HUES6 (cell line): ENCODE measurements around the gene PGM3.

Source experiments
- H3K27ac ChIP-seq: 2 replicates; pipeline ENCODE4 v1.7.0; 2013; ENCODE audit warnings: low read depth, mild to moderate bottlenecking, low read length, inconsistent platforms
- H3K27me3 ChIP-seq: 2 replicates; pipeline ENCODE4 v1.6.1; 2013; ENCODE audit warnings: low read length; ENCODE audit not compliant: control insufficient read depth, insufficient read depth
- H3K36me3 ChIP-seq: 2 replicates; pipeline ENCODE4 v1.6.1; 2013; ENCODE audit warnings: low read length; ENCODE audit not compliant: control insufficient read depth, insufficient read depth
- H3K4me1 ChIP-seq: 2 replicates; pipeline ENCODE4 v1.6.1; 2013; ENCODE audit warnings: low read length; ENCODE audit not compliant: control insufficient read depth, insufficient read depth
- H3K4me3 ChIP-seq: 2 replicates; pipeline ENCODE4 v1.5.1; 2013; ENCODE audit warnings: low read depth, low read length
- H3K9ac ChIP-seq: one replicate; pipeline ENCODE4 v1.6.1; 2013; ENCODE audit warnings: mild to moderate bottlenecking, low read length
- H3K9me3 ChIP-seq: 2 replicates; pipeline ENCODE4 v1.6.1; 2013; ENCODE audit warnings: low read depth, low read length; ENCODE audit not compliant: control insufficient read depth, insufficient read depth

The PGM3 gene

DNA sequence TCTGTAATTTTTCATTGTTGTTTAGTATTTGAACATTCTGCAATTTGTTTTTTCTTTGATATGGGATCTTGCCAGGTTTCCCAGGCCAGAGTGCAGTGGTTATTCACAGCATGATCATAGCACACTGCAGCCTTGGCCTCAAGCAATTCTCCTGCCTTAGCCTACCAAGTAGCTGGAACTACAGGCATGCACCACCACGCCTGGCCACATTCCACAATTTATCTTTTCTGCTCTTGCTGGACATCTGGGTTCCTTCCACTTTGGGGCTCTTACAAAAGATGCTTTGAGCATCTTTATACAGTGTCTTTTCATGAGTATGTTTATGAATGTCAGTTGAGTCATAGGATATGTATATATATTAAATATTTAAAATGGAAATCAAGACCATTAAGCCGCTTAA is 42.0 kb downstream of the PGM3 start:
- H3K27ac ChIP-seq, result no peak overlapping the region
- H3K4me1 ChIP-seq, result no peaks in the 10 kb centered on the region
- H3K9ac ChIP-seq, result no peak overlapping the region
- H3K9me3 ChIP-seq, result no peaks in the 10 kb centered on the region
- no peaks in the 10 kb centered on the region for H3K27me3 ChIP-seq
- no peak overlapping the region for H3K4me3 ChIP-seq
- H3K36me3 ChIP-seq, result peaks cover 40% of the 10 kb centered on the region

DNA sequence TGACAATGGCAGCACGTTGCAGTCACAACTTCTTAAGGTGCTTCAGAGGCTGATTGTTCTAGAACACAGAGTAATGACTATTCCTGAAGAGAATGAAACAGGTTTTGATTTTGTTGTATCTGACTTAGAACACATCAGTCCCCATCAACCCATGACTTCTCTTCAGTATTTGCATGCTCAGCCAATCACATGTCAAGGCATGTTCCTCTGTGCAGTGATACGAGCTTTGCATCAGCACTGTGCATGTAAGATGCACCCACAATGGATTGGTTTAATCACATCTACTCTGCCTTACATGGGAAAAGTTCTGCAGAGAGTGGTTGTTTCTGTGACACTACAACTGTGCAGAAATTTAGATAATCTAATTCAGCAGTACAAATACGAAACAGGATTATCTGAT is 54.3 kb downstream of the PGM3 start:
- no peak overlapping the region for H3K4me3 ChIP-seq
- no peaks in the 10 kb centered on the region for H3K4me1 ChIP-seq
- H3K27me3 ChIP-seq, result no peaks in the 10 kb centered on the region
- peaks cover 31% of the 10 kb centered on the region for H3K36me3 ChIP-seq
- no peak overlapping the region for H3K9ac ChIP-seq
- no peak overlapping the region for H3K27ac ChIP-seq
- H3K9me3 ChIP-seq, result no peaks in the 10 kb centered on the region

DNA sequence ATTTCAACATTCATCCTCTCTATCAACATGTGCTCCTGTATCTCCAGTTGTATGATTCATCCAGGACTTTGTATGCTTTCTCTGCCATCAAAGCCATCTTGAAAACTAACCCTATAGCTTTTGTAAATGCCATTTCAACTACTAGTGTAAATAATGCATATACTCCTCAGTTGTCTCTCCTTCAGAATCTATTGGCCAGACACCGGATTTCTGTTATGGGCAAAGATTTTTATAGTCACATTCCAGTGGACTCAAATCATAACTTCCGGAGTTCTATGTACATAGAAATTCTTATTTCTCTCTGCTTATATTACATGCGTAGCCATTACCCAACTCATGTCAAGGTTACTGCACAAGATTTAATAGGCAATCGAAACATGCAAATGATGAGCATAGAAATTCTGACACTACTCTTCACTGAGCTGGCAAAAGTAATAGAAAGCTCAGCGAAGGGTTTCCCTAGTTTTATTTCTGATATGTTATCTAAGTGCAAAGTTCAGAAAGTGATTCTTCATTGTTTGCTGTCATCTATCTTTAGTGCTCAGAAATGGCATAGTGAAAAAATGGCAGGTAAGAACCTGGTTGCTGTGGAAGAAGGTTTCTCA is 54.8 kb downstream of the PGM3 start:
- no peaks in the 10 kb centered on the region for H3K4me1 ChIP-seq
- no peak overlapping the region for H3K4me3 ChIP-seq
- H3K36me3 ChIP-seq, result peaks cover 28% of the 10 kb centered on the region
- no peak overlapping the region for H3K27ac ChIP-seq
- no peaks in the 10 kb centered on the region for H3K9me3 ChIP-seq
- H3K27me3 ChIP-seq, result no peaks in the 10 kb centered on the region
- H3K9ac ChIP-seq, result no peak overlapping the region

DNA sequence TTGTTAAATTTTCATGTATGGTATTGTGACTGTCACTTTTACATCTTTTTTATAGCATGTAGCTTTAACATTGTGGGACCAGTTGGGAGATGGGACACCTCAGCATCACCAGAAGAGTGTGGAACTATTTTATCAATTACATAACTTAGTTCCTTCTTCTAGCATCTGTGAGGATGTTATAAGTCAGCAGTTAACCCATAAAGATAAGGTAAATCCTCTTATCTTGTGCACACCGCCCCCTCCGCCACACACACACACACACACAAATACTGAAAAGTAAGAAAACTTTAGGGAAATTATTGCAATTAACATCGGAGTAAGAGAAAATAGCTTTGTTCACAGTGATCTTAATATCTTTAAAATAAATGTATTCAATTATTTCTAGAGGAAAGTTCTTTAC is 60.9 kb downstream of the PGM3 start:
- Histone ChIP-seq H3K4me3 (no peak overlapping the region), H3K4me1 (no peaks in the 10 kb centered on the region), H3K9ac (no peak overlapping the region), H3K36me3 (peaks cover 49% of the 10 kb centered on the region), H3K27ac (no peak overlapping the region), H3K9me3 (no peaks in the 10 kb centered on the region), H3K27me3 (no peaks in the 10 kb centered on the region)

DNA sequence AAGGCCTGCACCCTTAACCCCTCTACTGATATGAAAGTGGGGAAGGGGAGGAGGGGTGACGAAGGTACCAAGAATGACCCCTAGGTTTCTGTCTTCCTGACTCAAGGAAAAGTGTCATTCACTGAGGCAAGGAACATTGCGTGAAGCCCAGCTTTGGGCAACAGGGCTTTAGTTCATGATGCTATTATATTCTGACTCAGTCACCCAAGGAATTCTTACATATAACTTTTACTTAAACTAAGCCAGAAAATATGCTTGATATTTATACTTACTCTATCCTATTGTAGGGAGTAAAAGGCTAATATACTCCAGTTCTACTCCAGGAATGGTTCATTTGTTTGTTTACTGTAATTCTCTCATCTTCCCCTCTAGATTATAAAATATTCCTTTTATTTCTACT is 65.1 kb downstream of the PGM3 start:
- Histone ChIP-seq H3K36me3 (peaks cover 64% of the 10 kb centered on the region), H3K4me3 (no peak overlapping the region), H3K4me1 (peaks cover 11% of the 10 kb centered on the region), H3K27me3 (no peaks in the 10 kb centered on the region), H3K9me3 (no peaks in the 10 kb centered on the region), H3K9ac (no peak overlapping the region), H3K27ac (no peak overlapping the region)

DNA sequence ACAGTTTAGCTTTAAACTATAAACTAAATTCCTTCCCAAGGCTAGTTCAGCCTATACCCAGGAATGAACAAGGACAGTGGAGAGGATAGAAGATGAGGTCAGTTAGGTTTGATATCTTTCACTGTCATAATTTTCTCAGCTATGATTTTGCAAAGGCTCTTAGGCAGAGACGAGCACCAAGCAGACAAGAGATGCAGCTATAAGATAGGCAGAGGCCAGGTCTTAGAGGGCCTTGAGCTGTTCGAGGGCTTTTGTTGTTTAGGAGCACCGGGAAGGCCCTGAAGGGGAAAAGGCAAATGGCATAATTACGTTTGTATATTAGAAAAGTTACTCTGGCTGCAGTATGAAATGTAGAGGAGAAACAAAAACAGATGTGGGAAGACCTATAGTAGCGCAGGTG is 65.8 kb downstream of the PGM3 start:
- H3K27me3 ChIP-seq, result no peaks in the 10 kb centered on the region
- no peak overlapping the region for H3K27ac ChIP-seq
- no peak overlapping the region for H3K4me3 ChIP-seq
- peaks cover 63% of the 10 kb centered on the region for H3K36me3 ChIP-seq
- H3K9me3 ChIP-seq, result no peaks in the 10 kb centered on the region
- no peak overlapping the region for H3K9ac ChIP-seq
- peaks cover 11% of the 10 kb centered on the region for H3K4me1 ChIP-seq

DNA sequence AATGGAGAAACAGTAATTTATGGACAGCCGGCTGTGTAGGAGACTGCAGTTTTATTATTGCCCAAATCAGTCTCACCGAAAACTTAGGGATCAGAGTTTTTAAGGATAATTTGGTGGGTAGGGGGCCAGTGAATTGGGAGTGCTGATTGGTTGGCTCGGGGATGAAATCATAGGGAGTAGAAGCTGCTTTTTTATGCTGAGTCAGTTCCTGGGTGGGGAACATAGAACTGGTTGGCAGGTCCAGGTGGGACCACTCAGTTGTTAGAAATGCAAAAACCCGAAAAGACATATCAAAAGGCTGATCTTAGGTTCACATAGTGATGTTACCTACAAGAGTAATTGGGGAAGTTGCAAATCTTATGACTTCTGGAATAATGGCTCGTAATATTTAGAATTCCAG is 66.3 kb downstream of the PGM3 start:
- H3K27me3 ChIP-seq, result no peaks in the 10 kb centered on the region
- H3K9ac ChIP-seq, result no peak overlapping the region
- peaks cover 61% of the 10 kb centered on the region for H3K36me3 ChIP-seq
- H3K27ac ChIP-seq, result peak overlapping the region; percentile 38; the same call in 1 of the 2 replicates
- H3K9me3 ChIP-seq, result no peaks in the 10 kb centered on the region
- H3K4me3 ChIP-seq, result no peak overlapping the region
- H3K4me1 ChIP-seq, result peaks cover 11% of the 10 kb centered on the region

DNA sequence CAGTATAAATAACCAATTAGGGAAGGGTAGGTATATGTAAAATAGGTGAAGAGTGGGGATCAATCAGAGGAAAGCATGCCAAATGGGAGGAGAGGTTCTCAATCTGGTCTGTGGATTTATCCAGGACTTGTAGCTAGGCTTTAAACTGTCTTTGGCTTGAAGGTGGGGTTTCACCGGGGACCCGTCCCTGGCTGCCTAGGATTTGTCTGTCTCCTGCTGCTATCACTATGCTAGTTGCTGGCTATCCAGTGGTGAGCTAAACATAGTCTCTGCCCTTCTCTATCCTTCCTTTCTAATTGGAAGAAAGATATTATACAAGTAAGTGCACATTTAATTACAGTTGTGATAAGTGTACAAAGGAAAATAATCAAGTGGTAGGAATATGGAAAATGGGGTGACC is 66.8 kb downstream of the PGM3 start:
- H3K9me3 ChIP-seq, result no peaks in the 10 kb centered on the region
- no peaks in the 10 kb centered on the region for H3K27me3 ChIP-seq
- no peak overlapping the region for H3K4me3 ChIP-seq
- peaks cover 11% of the 10 kb centered on the region for H3K4me1 ChIP-seq
- no peak overlapping the region for H3K9ac ChIP-seq
- H3K27ac ChIP-seq, result peak overlapping the region; percentile 38; the same call in 1 of the 2 replicates
- H3K36me3 ChIP-seq, result peaks cover 58% of the 10 kb centered on the region

DNA sequence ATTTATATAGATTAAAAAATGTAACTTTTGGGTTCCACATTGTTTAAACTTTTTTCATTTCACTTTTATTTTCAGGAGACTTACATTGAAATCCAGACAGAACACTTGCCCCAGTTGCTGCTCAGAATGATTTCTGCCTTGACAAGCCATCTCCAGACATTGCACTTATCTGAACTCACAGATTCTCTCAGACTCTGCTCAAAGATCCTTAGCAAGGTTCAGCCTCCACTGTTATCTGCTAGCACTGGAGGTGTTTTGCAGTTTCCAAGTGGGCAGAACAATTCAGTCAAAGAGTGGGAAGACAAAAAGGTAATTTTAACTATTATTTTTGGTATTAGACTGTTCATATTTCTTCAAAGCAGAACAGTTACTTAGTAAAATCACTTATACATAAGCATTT is 67.6 kb downstream of the PGM3 start:
- peaks cover 59% of the 10 kb centered on the region for H3K36me3 ChIP-seq
- H3K4me3 ChIP-seq, result no peak overlapping the region
- no peak overlapping the region for H3K27ac ChIP-seq
- H3K9ac ChIP-seq, result no peak overlapping the region
- no peaks in the 10 kb centered on the region for H3K27me3 ChIP-seq
- peaks cover 11% of the 10 kb centered on the region for H3K4me1 ChIP-seq
- no peaks in the 10 kb centered on the region for H3K9me3 ChIP-seq

DNA sequence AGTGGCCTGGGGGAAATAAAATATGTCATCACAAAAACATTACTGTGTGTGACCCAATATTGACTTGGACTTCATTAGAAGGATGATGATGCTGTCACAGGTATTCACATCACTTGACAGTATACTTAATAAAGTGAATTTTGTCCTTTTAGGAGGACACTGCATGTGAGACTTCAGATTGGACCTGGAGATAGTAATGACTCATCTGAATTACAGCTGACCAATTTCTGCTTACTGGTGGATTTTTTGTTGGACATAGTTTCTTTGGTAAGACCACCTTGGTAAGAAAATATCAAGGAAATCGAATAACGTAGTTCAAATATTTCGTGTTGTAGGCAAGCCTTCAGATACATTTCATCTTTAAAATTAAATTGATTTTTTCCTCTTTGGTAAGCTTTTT is 68.5 kb downstream of the PGM3 start:
- Histone ChIP-seq H3K4me1 (peaks cover 11% of the 10 kb centered on the region), H3K27me3 (no peaks in the 10 kb centered on the region), H3K4me3 (no peak overlapping the region), H3K36me3 (peaks cover 57% of the 10 kb centered on the region), H3K9ac (no peak overlapping the region), H3K9me3 (no peaks in the 10 kb centered on the region), H3K27ac (no peak overlapping the region)

DNA sequence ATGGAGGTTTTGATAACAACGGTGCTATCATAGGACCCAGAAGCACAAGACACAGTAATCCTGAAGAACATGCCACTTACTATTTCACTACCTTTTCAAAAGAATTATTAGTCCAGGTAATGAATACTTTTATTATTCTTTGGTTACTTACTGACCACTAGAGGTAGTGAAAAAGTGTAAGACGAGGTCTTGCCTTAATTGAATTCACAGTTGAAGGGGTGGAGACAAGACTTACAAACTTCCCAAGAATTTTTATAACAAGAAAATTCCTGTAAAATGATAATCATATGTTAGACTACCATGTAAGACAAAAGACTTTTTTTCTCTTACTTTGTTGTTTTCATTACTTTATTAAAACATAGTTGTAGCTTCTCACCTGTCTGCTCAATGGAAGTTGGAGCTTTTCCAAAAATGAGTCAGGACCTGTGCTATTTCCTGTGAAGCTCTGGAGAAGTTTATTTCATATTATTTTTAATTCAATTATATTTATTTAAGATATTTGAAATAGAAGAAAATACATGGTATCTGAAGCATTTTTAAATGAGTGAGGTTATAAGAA is 73.2 kb downstream of the PGM3 start:
- Histone ChIP-seq H3K9ac (no peak overlapping the region), H3K4me1 (no peaks in the 10 kb centered on the region), H3K9me3 (no peaks in the 10 kb centered on the region), H3K27ac (no peak overlapping the region), H3K4me3 (no peak overlapping the region), H3K36me3 (peaks cover 31% of the 10 kb centered on the region), H3K27me3 (no peaks in the 10 kb centered on the region)
